Neural cell (in vitro differentiated cells): ENCODE measurements around the gene C9orf40. TPM values are rescaled to one million over a fixed set of nuclear protein-coding genes. Genes with fewer than 3 reads are reported as not detected.

ENCODE experiments used
- H2AFZ ChIP-seq: fragments of 200-600, 300-800 bp; sonication (generic), shearing (Covaris generic); 2 replicates; pipeline ENCODE4 v1.6.0; 2014; ENCODE audit warnings: low read depth, mild to moderate bottlenecking, antibody characterized with exemption, low read length, moderate library complexity
- H3F3A ChIP-seq: fragments of 200-600 bp; shearing (Covaris generic); 2 replicates; pipeline ENCODE4 v1.6.1; 2016; ENCODE audit warnings: mild to moderate bottlenecking, moderate library complexity, mixed read lengths, antibody characterized with exemption, low read length; ENCODE audit not compliant: insufficient read depth, poor library complexity, severe bottlenecking
- H3K27ac ChIP-seq: fragments of 200-600, 300-800 bp; sonication (generic), shearing (Covaris generic); 2 replicates; pipeline ENCODE4 v1.5.1; 2014; ENCODE audit warnings: mild to moderate bottlenecking, low read length, moderate library complexity
- H3K27me3 ChIP-seq: fragments of 300-800, 200-600 bp; sonication (generic), shearing (Covaris generic); 2 replicates; pipeline ENCODE4 v1.6.0; 2014; ENCODE audit warnings: mild to moderate bottlenecking, low read depth, low read length, moderate library complexity; ENCODE audit not compliant: insufficient read depth
- H3K36me3 ChIP-seq: fragments of 300-800, 200-600 bp; sonication (generic), shearing (Covaris generic); 2 replicates; pipeline ENCODE4 v1.5.1; 2014; ENCODE audit warnings: mild to moderate bottlenecking, antibody characterized with exemption, low read length, moderate library complexity; ENCODE audit not compliant: insufficient read depth
- H3K4me2 ChIP-seq: fragments of 300-800, 200-600 bp; sonication (generic), shearing (Covaris generic); 2 replicates; pipeline ENCODE4 v1.6.0; 2014; ENCODE audit warnings: mild to moderate bottlenecking, low read length
- H3K4me3 ChIP-seq: fragments of 300-800, 200-600 bp; sonication (generic), shearing (Covaris generic); 2 replicates; pipeline ENCODE4 v1.5.1; 2014; ENCODE audit warnings: mild to moderate bottlenecking, low read length, moderate library complexity
- H3K79me2 ChIP-seq: fragments of 200-600 bp; shearing (Covaris generic); replicated peaks from 2 replicates; pipeline ENCODE4 v1.6.0; 2014; ENCODE audit warnings: mild to moderate bottlenecking, low read length, moderate library complexity; ENCODE audit not compliant: insufficient read depth
- H3K9ac ChIP-seq: fragments of 300-800, 200-600 bp; sonication (generic), shearing (Covaris generic); 2 replicates; pipeline ENCODE4 v1.6.1; 2016; ENCODE audit warnings: mild to moderate bottlenecking, low read length, mixed read lengths
- H3K9me2 ChIP-seq: fragments of 200-600 bp; shearing (Covaris generic); 2 replicates; pipeline ENCODE4 v1.6.1; 2016; ENCODE audit warnings: mild to moderate bottlenecking, low read length, mixed read lengths; ENCODE audit not compliant: insufficient read depth
- H3K9me3 ChIP-seq: fragments of 200-600, 300-800 bp; sonication (generic), shearing (Covaris generic); 2 replicates; pipeline ENCODE4 v1.6.1; 2016; ENCODE audit warnings: mild to moderate bottlenecking, mixed run types, low read length, moderate library complexity, mixed read lengths
- H4K20me1 ChIP-seq: fragments of 200-600 bp; shearing (Covaris generic); 2 replicates; pipeline ENCODE4 v1.6.1; 2016; ENCODE audit warnings: mild to moderate bottlenecking, mixed run types; ENCODE audit not compliant: insufficient read depth
- CTCF ChIP-seq: fragments of 450-650 bp; IDR thresholded peaks from 2 replicates; pipeline ENCODE4 v1.5.1; 2014; ENCODE audit warnings: antibody characterized with exemption, mild to moderate bottlenecking, moderate library complexity; ENCODE audit not compliant: poor library complexity, severe bottlenecking
- EP300 ChIP-seq: fragments of 450-650 bp; conservative IDR thresholded peaks from 2 replicates; pipeline ENCODE4 v1.6.1; 2014; ENCODE audit warnings: antibody characterized with exemption, mild to moderate bottlenecking, moderate library complexity; ENCODE audit not compliant: poor library complexity, severe bottlenecking
- EZH2 ChIP-seq: fragments of 200-600, 300-800 bp; shearing (Covaris generic), sonication (generic); IDR thresholded peaks from 2 replicates; pipeline ENCODE4 v1.6.1; 2014; ENCODE audit warnings: antibody characterized with exemption, low read length, borderline replicate concordance, mild to moderate bottlenecking; ENCODE audit not compliant: insufficient read depth, poor library complexity, severe bottlenecking
- MXI1 ChIP-seq: fragments of 450-650 bp; conservative IDR thresholded peaks from 2 replicates; pipeline ENCODE4 v1.6.1; 2014; ENCODE audit warnings: antibody characterized with exemption, mild to moderate bottlenecking; ENCODE audit not compliant: poor library complexity, severe bottlenecking
- POLR2AphosphoS5 ChIP-seq: IDR thresholded peaks from 2 replicates; pipeline ENCODE4 v1.6.1; 2012
- RAD21 ChIP-seq: fragments of 450-650 bp; conservative IDR thresholded peaks from 2 replicates; pipeline ENCODE4 v1.6.1; 2014; ENCODE audit warnings: antibody characterized with exemption, mild to moderate bottlenecking, moderate library complexity
- REST ChIP-seq: IDR thresholded peaks from 2 replicates; pipeline ENCODE4 v1.6.1; 2012; ENCODE audit warnings: borderline replicate concordance
- SMC3 ChIP-seq: fragments of 450-650 bp; conservative IDR thresholded peaks from 2 replicates; pipeline ENCODE4 v1.6.1; 2014; ENCODE audit warnings: antibody characterized with exemption, mild to moderate bottlenecking, moderate library complexity; ENCODE audit not compliant: poor library complexity
- TAF1 ChIP-seq: IDR thresholded peaks from 2 replicates; pipeline ENCODE4 v1.6.1; 2012; ENCODE audit warnings: low read depth
- polyA plus RNA-seq: library from polyadenylated mRNA; depleted of rRNA; stranded (reverse); fragments of >200 nt; gene quantifications from 2 replicates; pipeline ENCODE4 v1.2.3, GENCODE V29; 2014

Gene C9orf40
- polyA plus RNA-seq, 1 donor from 2014 or later: 14.4 TPM

GRCh38 chr9:74948937-74949336, 3.8 kb downstream of the C9orf40 start:
- no peak overlapping the region for H2AFZ ChIP-seq
- H3K79me2 ChIP-seq: no peaks in the 10 kb centered on the region
- no peaks in the 10 kb centered on the region for H3K27me3 ChIP-seq
- H3K9ac ChIP-seq: no peak overlapping the region
- no peaks in the 10 kb centered on the region for H3K36me3 ChIP-seq
- peaks cover 7% of the 10 kb centered on the region for H3F3A ChIP-seq
- no peaks in the 10 kb centered on the region for H3K9me2 ChIP-seq
- no peaks in the 10 kb centered on the region for H4K20me1 ChIP-seq
- TF ChIP-seq REST: no peak
- TF ChIP-seq EP300: no peak
- TF ChIP-seq CTCF: no peak
- no peak for TF ChIP-seq SMC3
- no peak for TF ChIP-seq RAD21
- no peak for TF ChIP-seq EZH2
- no peak for TF ChIP-seq MXI1
- TF ChIP-seq POLR2AphosphoS5: no peak
- TF ChIP-seq TAF1: no peak
- no peak overlapping the region for H3K4me2 ChIP-seq
- H3K4me3 ChIP-seq: no peak overlapping the region
- H3K9me3 ChIP-seq: no peaks in the 10 kb centered on the region
- no peak overlapping the region for H3K27ac ChIP-seq

- no peak for TF ChIP-seq MXI1
- no peak overlapping the region for H3K27ac ChIP-seq
- no peaks in the 10 kb centered on the region for H3F3A ChIP-seq
- H3K36me3 ChIP-seq: no peaks in the 10 kb centered on the region
- H4K20me1 ChIP-seq: no peaks in the 10 kb centered on the region
- H3K4me3 ChIP-seq: no peak overlapping the region
- no peaks in the 10 kb centered on the region for H3K9me2 ChIP-seq
- no peak overlapping the region for H3K4me2 ChIP-seq
- no peak overlapping the region for H3K9ac ChIP-seq
- no peak overlapping the region for H2AFZ ChIP-seq
- no peaks in the 10 kb centered on the region for H3K27me3 ChIP-seq
- H3K79me2 ChIP-seq: no peaks in the 10 kb centered on the region
- no peaks in the 10 kb centered on the region for H3K9me3 ChIP-seq
These were observed 6.0 kb downstream of the C9orf40 start for GRCh38 chr9:74946686-74947085.

GRCh38 chr9:74942801-74943200, 9.9 kb downstream of the C9orf40 start:
- Histone ChIP-seq H4K20me1 (no peaks in the 10 kb centered on the region), H3K9ac (no peak overlapping the region), H3K36me3 (no peaks in the 10 kb centered on the region), H3F3A (no peaks in the 10 kb centered on the region), H3K4me3 (no peak overlapping the region), H3K9me3 (no peaks in the 10 kb centered on the region), H3K9me2 (no peaks in the 10 kb centered on the region), H3K79me2 (no peaks in the 10 kb centered on the region), H2AFZ (no peak overlapping the region), H3K4me2 (no peak overlapping the region), H3K27ac (no peak overlapping the region), H3K27me3 (no peaks in the 10 kb centered on the region)
- no peak for TF ChIP-seq POLR2AphosphoS5
- no peak for TF ChIP-seq REST
- no peak for TF ChIP-seq EZH2
- no peak for TF ChIP-seq EP300
- no peak for TF ChIP-seq CTCF
